Sigmoid colon (tissue), 7 donors: ENCODE measurements around the gene NRG3. TPM values are rescaled to one million over a fixed set of nuclear protein-coding genes. Genes with fewer than 3 reads are reported as not detected.

ENCODE experiments used
- DNase-seq: peaks from one replicate; pipeline ENCODE4 v3.0.0-alpha.2; 2019
- H3K27ac ChIP-seq, 4 donors: fragments of 200-600 bp; sonication (generic); one replicate each; pipeline ENCODE4 v1.5.1; 2016 to 2019; ENCODE audit warnings: mild to moderate bottlenecking in 1 of 4
- H3K27me3 ChIP-seq, 3 donors: fragments of 200-600 bp; sonication (generic); one replicate each; pipeline ENCODE4 v1.5.1; 2019; ENCODE audit warnings: mild to moderate bottlenecking in 1 of 3
- H3K36me3 ChIP-seq, 4 donors: fragments of 200-600 bp; sonication (generic); one replicate each; pipeline ENCODE4 v1.5.1; 2016 to 2019
- H3K4me1 ChIP-seq, 4 donors: fragments of 200-600 bp; sonication (generic); one replicate each; pipeline ENCODE4 v1.5.1; 2017 to 2019
- H3K4me3 ChIP-seq, 4 donors: fragments of 200-600 bp; sonication (generic); one replicate each; pipeline ENCODE4 v1.5.1; 2017 to 2019; ENCODE audit warnings: mild to moderate bottlenecking in 2 of 4, moderate library complexity in 1 of 4
- H3K9me3 ChIP-seq, 4 donors: fragments of 200-600 bp in 3 of 4; sonication (generic) in 3 of 4; one replicate each; pipeline versions ENCODE4 v1.5.1 to v1.6.1; 2013 to 2019
- EP300 ChIP-seq, 4 donors: sonication (generic); formaldehyde crosslinking; IDR thresholded peaks; one replicate each; pipeline ENCODE4 v1.6.1; 2017; ENCODE audit warnings: antibody characterized with exemption in 4 of 4
- POLR2A ChIP-seq, 2 donors: fragments of 450-650 bp; IDR thresholded peaks; one replicate each; pipeline ENCODE4 v1.6.1; 2016; ENCODE audit warnings: antibody characterized with exemption in 2 of 2, mild to moderate bottlenecking in 2 of 2, moderate library complexity in 2 of 2
- POLR2AphosphoS5 ChIP-seq, 4 donors: sonication (generic); formaldehyde crosslinking; IDR thresholded peaks; one replicate each; pipeline ENCODE4 v1.6.1; 2017; ENCODE audit warnings: antibody characterized with exemption in 4 of 4
- WGBS, 2 donors: extraction: QIAGEN DNeasy Blood & Tissue Kit; methylation state at CpG; one replicate each; pipeline ENCODE4 v1.1.7; 2013; 5-methylcytosine and 5-hydroxymethylcytosine counted together
- intact Hi-C: fragments of 100-400 bp; cut with DNase I; formaldehyde crosslinking; loops from one replicate; pipeline ENCODE4 v1.15.1; 2023
- polyA plus RNA-seq, 3 donors: library from polyadenylated mRNA; stranded (reverse); fragments of 200-250 nt; gene quantifications; one replicate each; pipeline ENCODE4 v1.2.3, GENCODE V29; 2013
- total RNA-seq, 4 donors: library from RNA; depleted of rRNA; stranded (reverse); fragments of >200 nt; gene quantifications; one replicate each; pipeline ENCODE4 v1.1.0, GENCODE V29; 2016
- TF ChIP-seq, protein P1 (sequence below), 4 experiments: fragments of 450-650 bp in 3 of 4; fragments of 200-600 bp in 1 of 4; IDR thresholded peaks; one replicate each; pipeline ENCODE4 v1.5.1; 2016 to 2019; ENCODE audit warnings: antibody characterized with exemption in 4 of 4, mild to moderate bottlenecking in 3 of 4, moderate library complexity in 2 of 4
- donor health status: healthy with polysubstance abuse.
- donor health status: Bipolar disorder and iron deficiency.
- donor health status: healthy.

NRG3 gene
- total and polyA plus RNA-seq, 7 donors, result 0.17 to 2.2 (median 0.82) TPM; not detected in 2

- WGBS, 2 donors, result 35 to 53% methylated on average over 4 of the region's 4 CpGs
- Histone ChIP-seq H3K36me3 (no peaks in the 10 kb centered on the region), H3K4me3 (no peak overlapping the region), H3K27ac (no peak overlapping the region), H3K4me1 (no peaks in the 10 kb centered on the region), H3K9me3 (no peaks in the 10 kb centered on the region), H3K27me3 (no peaks in the 10 kb centered on the region)
- TF ChIP-seq EP300 (IDR thresholded peaks at IDR 0.05) (no peak), POLR2A (IDR thresholded peaks at IDR 0.05) (no peak), POLR2AphosphoS5 (IDR thresholded peaks at IDR 0.05) (no peak)
- TF ChIP-seq, protein P1, sequence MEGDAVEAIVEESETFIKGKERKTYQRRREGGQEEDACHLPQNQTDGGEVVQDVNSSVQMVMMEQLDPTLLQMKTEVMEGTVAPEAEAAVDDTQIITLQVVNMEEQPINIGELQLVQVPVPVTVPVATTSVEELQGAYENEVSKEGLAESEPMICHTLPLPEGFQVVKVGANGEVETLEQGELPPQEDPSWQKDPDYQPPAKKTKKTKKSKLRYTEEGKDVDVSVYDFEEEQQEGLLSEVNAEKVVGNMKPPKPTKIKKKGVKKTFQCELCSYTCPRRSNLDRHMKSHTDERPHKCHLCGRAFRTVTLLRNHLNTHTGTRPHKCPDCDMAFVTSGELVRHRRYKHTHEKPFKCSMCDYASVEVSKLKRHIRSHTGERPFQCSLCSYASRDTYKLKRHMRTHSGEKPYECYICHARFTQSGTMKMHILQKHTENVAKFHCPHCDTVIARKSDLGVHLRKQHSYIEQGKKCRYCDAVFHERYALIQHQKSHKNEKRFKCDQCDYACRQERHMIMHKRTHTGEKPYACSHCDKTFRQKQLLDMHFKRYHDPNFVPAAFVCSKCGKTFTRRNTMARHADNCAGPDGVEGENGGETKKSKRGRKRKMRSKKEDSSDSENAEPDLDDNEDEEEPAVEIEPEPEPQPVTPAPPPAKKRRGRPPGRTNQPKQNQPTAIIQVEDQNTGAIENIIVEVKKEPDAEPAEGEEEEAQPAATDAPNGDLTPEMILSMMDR (IDR thresholded peaks at IDR 0.05), result no peak
- intact Hi-C loops, result no loop called here
- DNase-seq, result no peak
Measured at GRCh38 chr10:82149674-82150073, 274.7 kb downstream of the NRG3 start.

DNA sequence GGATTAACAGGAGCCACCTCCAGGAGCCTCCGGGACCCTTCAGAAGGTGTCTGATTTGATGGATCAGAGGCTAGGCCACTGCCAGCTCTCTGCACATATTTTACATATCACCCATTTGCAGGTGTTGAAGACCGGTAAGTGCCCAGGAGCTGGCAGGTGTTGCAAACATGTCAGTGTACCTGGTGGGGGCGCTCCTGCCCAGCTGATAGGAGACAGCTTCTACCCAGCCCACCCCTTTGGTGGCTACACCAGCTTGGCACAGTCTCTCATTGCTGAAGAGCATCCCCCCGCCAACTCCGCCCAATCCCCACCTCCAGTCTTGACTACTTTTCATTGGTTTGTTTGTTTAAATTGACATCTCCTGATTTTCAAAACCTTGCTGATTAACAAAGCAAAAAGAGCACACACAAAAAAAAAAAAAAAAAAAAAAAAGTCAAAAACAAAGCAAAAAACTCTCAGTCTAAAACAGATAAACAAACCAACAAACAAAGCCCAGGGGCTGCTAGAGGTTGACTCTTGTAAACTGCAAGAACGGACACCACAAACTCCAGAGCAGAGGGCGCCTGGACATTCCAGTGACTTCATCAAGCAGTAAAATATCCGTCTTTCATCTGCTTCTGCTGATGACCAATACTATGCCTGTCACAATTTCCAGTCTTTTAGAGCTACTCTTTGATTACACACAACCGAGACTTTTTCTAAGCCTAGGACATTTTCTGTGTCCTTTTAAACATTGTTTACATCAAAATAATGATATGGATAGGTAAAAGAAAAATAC, 275.3 kb downstream of the NRG3 start:
- no peaks in the 10 kb centered on the region for H3K4me1 ChIP-seq
- H3K27me3 ChIP-seq, result no peaks in the 10 kb centered on the region
- no peak overlapping the region for H3K27ac ChIP-seq
- intact Hi-C loops, result no loop called here
- no peak for DNase-seq
- no peaks in the 10 kb centered on the region for H3K36me3 ChIP-seq
- H3K4me3 ChIP-seq, result no peak overlapping the region
- no peaks in the 10 kb centered on the region for H3K9me3 ChIP-seq
- 24 to 48% methylated on average over 9 of the region's 9 CpGs for WGBS, 2 donors
- TF ChIP-seq EP300 (IDR thresholded peaks at IDR 0.05) (no peak), POLR2AphosphoS5 (IDR thresholded peaks at IDR 0.05) (no peak), POLR2A (IDR thresholded peaks at IDR 0.05) (no peak)
- TF ChIP-seq, protein P1 (IDR thresholded peaks at IDR 0.05), result no peak

DNA sequence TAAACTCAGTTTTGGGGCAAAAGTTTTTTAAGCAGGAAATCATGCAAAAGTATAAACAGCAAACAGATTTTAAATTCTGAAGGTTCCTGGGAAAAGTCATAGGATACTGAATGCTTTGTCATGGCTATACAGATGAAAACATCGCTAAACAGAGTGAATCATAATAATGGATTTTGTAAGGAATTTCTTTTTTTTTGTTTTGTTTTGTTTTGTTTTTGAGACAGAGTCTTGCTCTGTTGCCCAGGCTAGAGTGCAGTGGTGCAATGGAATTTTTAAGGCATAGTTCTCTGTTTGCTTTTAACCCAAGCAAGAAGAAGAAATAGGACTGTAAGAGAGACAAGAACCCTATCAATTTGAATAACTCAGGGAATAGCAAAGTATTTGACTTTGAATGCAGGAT, 285.3 kb downstream of the NRG3 start:
- intact Hi-C loops, result no loop called here
- H3K27me3 ChIP-seq, result no peaks in the 10 kb centered on the region
- no peaks in the 10 kb centered on the region for H3K9me3 ChIP-seq
- no peak overlapping the region for H3K27ac ChIP-seq
- TF ChIP-seq POLR2A (IDR thresholded peaks at IDR 0.05) (no peak), POLR2AphosphoS5 (IDR thresholded peaks at IDR 0.05) (no peak), EP300 (IDR thresholded peaks at IDR 0.05) (no peak)
- TF ChIP-seq, protein P1 (IDR thresholded peaks at IDR 0.05), result no peak
- DNase-seq, result no peak
- WGBS, 2 donors, result 93 to 96% methylated on average over 1 of the region's 1 CpG
- no peaks in the 10 kb centered on the region for H3K36me3 ChIP-seq
- no peak overlapping the region for H3K4me3 ChIP-seq
- no peaks in the 10 kb centered on the region for H3K4me1 ChIP-seq

GRCh38 chr10:82161264-82161663, 286.3 kb downstream of the NRG3 start:
- no peak for DNase-seq
- TF ChIP-seq POLR2AphosphoS5 (IDR thresholded peaks at IDR 0.05) (no peak), EP300 (IDR thresholded peaks at IDR 0.05) (no peak), POLR2A (IDR thresholded peaks at IDR 0.05) (no peak)
- TF ChIP-seq, protein P1 (IDR thresholded peaks at IDR 0.05), result no peak
- Histone ChIP-seq H3K9me3 (no peaks in the 10 kb centered on the region), H3K36me3 (no peaks in the 10 kb centered on the region), H3K27me3 (no peaks in the 10 kb centered on the region), H3K4me3 (no peak overlapping the region), H3K27ac (no peak overlapping the region), H3K4me1 (no peaks in the 10 kb centered on the region)
- 69 to 83% methylated on average over 2 of the region's 2 CpGs for WGBS, 2 donors
- intact Hi-C loops, result no loop called here
